Measurements from ENCODE around the gene CMIP. TPM values are rescaled to one million over a fixed set of nuclear protein-coding genes. Genes with fewer than 3 reads are reported as not detected.

The CMIP gene
- polyA plus RNA-seq, 3 donors = 0.85 to 61.9 (median 0.93) TPM

DNA sequence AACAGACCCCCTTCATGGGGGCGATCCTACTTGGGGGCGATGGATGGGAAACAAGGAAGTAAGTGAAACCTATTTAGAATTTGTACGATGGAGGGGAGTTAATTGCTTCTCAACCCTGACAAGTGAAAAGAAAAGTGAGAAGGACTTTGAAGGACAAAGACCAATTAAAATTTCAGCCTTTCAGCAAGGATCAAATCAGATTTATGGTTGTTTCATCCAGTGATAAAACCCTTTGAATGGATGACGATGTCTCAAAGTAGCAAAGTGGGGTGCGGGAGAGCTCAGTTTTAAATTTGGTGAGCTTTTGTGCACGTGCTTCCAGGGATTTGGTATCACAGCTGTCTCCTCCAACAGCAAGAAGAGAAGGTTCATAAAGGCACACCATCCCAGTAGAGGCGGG is 51.7 kb downstream of the CMIP start:
- no peak overlapping the region for H3K4me2 ChIP-seq (replicated peaks; ENCODE audit: extremely low read depth, low read length, poor library complexity, severe bottlenecking)
- H3K4me3 ChIP-seq (replicated peaks in 1 of 3; ENCODE audit: low read depth in 2 of 3, low read length in 3 of 3) = no peak overlapping the region
- peaks cover 0 to 3% (median 0%) of the 10 kb centered on the region in 7 donors for H3K9me3 Mint-ChIP-seq
- H3K27ac Mint-ChIP-seq = peak overlapping the region in 1 of 7 donors; percentile 54
- no peak overlapping the region for H3K4me3 Mint-ChIP-seq
- peaks cover 32 to 43% of the 10 kb centered on the region in 2 donors for H3K36me3 Mint-ChIP-seq
- no peak for DNase-seq
- H3K9ac ChIP-seq (ENCODE audit: insufficient read depth, low read length, poor library complexity, severe bottlenecking) = no peak overlapping the region
- 90% methylated on average over 5 of the region's 7 CpGs for WGBS (ENCODE audit: insufficient coverage)
- no peak overlapping the region for H2AFZ ChIP-seq (ENCODE audit: insufficient read depth, low read depth, low read length, poor library complexity, severe bottlenecking)
- H3K4me1 ChIP-seq (ENCODE audit: control insufficient read depth in 1 of 2, insufficient read depth in 2 of 2, low read length in 2 of 2) = peaks cover 90 to 100% of the 10 kb centered on the region in 2 donors
- no peaks in the 10 kb centered on the region for H3K9me3 ChIP-seq (replicated peaks in 1 of 2; ENCODE audit: control insufficient read depth in 1 of 2, insufficient read depth in 1 of 2, low read length in 2 of 2)
- intact Hi-C loops (cut with micrococcal nuclease) = loop anchor here in 1 of 2 donors (5.0 kb wide), 1 partner anchor 34 kb away; no protein-coding TSS in a partner anchor
- no peaks in the 10 kb centered on the region for H3K27me3 ChIP-seq (ENCODE audit: control insufficient read depth in 2 of 2, insufficient read depth in 2 of 2, low read length in 2 of 2)
- peaks cover 100% of the 10 kb centered on the region for H4K20me1 ChIP-seq (ENCODE audit: insufficient read depth, low read length)
- peaks cover 99% of the 10 kb centered on the region for H3K79me2 ChIP-seq (ENCODE audit: insufficient read depth, low read length)
- peak overlapping the region in 1 of 2 donors; percentile 72 for H3K27ac ChIP-seq (ENCODE audit: low read depth in 1 of 2, low read length in 2 of 2)
- H3K27me3 Mint-ChIP-seq (ENCODE audit: low read depth in 3 of 3) = no peaks in the 10 kb centered on the region
- H3K4me1 Mint-ChIP-seq = peaks cover 93% of the 10 kb centered on the region
- H3K36me3 ChIP-seq (replicated peaks in 1 of 2; ENCODE audit: control insufficient read depth in 1 of 2, insufficient read depth in 2 of 2, low read length in 2 of 2) = peaks cover 0 to 6% of the 10 kb centered on the region in 2 donors
- TF ChIP-seq CTCF (IDR thresholded peaks at IDR 0.05) = no peak

GRCh38 chr16:81496742-81497141 is 52.1 kb downstream of the CMIP start:
- Histone ChIP-seq H2AFZ (ENCODE audit: insufficient read depth, low read depth, low read length, poor library complexity, severe bottlenecking) (no peak overlapping the region), H3K9me3 (replicated peaks in 1 of 2; ENCODE audit: control insufficient read depth in 1 of 2, insufficient read depth in 1 of 2, low read length in 2 of 2) (no peaks in the 10 kb centered on the region), H3K27ac (ENCODE audit: low read depth in 1 of 2, low read length in 2 of 2) (peak overlapping the region; percentile 39 to 72), H3K4me3 (replicated peaks in 1 of 3; ENCODE audit: low read depth in 2 of 3, low read length in 3 of 3) (no peak overlapping the region), H3K36me3 (replicated peaks in 1 of 2; ENCODE audit: control insufficient read depth in 1 of 2, insufficient read depth in 2 of 2, low read length in 2 of 2) (peaks cover 0 to 6% of the 10 kb centered on the region in 2 donors), H3K27me3 (ENCODE audit: control insufficient read depth in 2 of 2, insufficient read depth in 2 of 2, low read length in 2 of 2) (no peaks in the 10 kb centered on the region), H3K4me1 (ENCODE audit: control insufficient read depth in 1 of 2, insufficient read depth in 2 of 2, low read length in 2 of 2) (peaks cover 94 to 100% of the 10 kb centered on the region in 2 donors), H3K4me2 (replicated peaks; ENCODE audit: extremely low read depth, low read length, poor library complexity, severe bottlenecking) (no peak overlapping the region), H4K20me1 (ENCODE audit: insufficient read depth, low read length) (peaks cover 100% of the 10 kb centered on the region), H3K9ac (ENCODE audit: insufficient read depth, low read length, poor library complexity, severe bottlenecking) (no peak overlapping the region), H3K79me2 (ENCODE audit: insufficient read depth, low read length) (peaks cover 99% of the 10 kb centered on the region)
- no peak for DNase-seq
- Mint-ChIP-seq H3K4me3 (no peak overlapping the region), H3K4me1 (peaks cover 94% of the 10 kb centered on the region), H3K27ac (peak overlapping the region in 3 of 7 donors; percentile 60 to 93 (median 91)), H3K9me3 (peaks cover 0 to 3% (median 0%) of the 10 kb centered on the region in 7 donors), H3K36me3 (peaks cover 30 to 41% of the 10 kb centered on the region in 2 donors), H3K27me3 (ENCODE audit: low read depth in 3 of 3) (no peaks in the 10 kb centered on the region)
- intact Hi-C loops (cut with micrococcal nuclease) = loop anchor here in 1 of 2 donors (5.0 kb wide), 1 partner anchor 34 kb away; no protein-coding TSS in a partner anchor
- WGBS (ENCODE audit: insufficient coverage) = 97% methylated on average over 3 of the region's 6 CpGs
- no peak for TF ChIP-seq CTCF (IDR thresholded peaks at IDR 0.05)

Measured in CD14-positive monocyte (primary cell).